GM10266 (cell line): ENCODE data around the gene MAPK4.

Experiments used
- DNase-seq: peaks from one replicate; pipeline ENCODE4 v3.0.0; 2012; ENCODE audit errors: extremely low spot score
- TF ChIP-seq, protein P1 (sequence below): IDR thresholded peaks from 2 replicates; pipeline ENCODE4 v1.5.1; 2012; ENCODE audit warnings: mild to moderate bottlenecking, low read depth; ENCODE audit not compliant: control insufficient read depth, insufficient read depth; ENCODE audit errors: missing control alignments

The MAPK4 gene

GRCh38 chr18:50636366-50637057 lies 76.6 kb downstream of the MAPK4 start:
- TF ChIP-seq, protein P1, sequence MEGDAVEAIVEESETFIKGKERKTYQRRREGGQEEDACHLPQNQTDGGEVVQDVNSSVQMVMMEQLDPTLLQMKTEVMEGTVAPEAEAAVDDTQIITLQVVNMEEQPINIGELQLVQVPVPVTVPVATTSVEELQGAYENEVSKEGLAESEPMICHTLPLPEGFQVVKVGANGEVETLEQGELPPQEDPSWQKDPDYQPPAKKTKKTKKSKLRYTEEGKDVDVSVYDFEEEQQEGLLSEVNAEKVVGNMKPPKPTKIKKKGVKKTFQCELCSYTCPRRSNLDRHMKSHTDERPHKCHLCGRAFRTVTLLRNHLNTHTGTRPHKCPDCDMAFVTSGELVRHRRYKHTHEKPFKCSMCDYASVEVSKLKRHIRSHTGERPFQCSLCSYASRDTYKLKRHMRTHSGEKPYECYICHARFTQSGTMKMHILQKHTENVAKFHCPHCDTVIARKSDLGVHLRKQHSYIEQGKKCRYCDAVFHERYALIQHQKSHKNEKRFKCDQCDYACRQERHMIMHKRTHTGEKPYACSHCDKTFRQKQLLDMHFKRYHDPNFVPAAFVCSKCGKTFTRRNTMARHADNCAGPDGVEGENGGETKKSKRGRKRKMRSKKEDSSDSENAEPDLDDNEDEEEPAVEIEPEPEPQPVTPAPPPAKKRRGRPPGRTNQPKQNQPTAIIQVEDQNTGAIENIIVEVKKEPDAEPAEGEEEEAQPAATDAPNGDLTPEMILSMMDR = no peak
- DNase-seq = no peak

DNA sequence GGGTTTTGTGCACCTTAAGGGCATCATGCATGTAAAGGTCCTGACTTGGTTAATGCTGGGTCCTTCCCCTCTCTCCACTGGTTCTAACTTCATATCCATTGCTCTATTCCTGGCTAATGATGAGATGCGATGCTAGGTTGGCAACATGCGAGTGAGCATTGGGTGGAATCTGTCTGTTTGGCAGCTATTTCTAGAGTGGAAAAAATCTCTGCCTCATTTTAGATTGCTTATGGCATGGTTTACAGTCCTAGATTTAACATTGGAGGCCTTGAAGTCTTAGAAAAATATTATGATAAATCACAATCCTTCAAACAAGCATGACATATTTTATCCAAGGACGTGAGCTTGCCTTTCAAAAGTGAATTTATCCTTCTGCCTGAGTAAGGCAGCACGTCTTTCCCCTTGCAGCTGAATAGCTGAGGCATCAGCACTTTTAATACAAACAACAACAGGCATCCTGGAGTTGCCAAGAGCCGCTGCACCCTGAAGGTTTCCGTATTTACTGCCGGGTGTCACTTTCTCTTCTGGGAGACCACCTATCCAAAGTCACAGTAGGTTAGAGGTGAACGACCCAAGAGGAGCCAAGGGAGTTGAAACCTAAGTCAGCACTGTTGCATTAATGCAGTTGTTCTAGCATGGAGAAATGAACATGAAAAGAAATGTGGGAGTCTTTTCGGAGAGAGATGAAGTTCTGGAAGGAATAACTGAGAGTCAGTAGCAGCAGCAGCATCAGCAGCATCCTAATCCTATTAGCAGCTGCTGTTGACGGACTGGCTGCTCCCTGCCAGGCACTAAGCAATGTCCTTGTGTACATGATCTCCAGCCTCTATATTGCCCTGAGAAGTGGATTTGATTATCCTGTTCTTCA lies 78.4 kb downstream of the MAPK4 start:
- no peak for DNase-seq
- TF ChIP-seq, protein P1 = no peak

DNA sequence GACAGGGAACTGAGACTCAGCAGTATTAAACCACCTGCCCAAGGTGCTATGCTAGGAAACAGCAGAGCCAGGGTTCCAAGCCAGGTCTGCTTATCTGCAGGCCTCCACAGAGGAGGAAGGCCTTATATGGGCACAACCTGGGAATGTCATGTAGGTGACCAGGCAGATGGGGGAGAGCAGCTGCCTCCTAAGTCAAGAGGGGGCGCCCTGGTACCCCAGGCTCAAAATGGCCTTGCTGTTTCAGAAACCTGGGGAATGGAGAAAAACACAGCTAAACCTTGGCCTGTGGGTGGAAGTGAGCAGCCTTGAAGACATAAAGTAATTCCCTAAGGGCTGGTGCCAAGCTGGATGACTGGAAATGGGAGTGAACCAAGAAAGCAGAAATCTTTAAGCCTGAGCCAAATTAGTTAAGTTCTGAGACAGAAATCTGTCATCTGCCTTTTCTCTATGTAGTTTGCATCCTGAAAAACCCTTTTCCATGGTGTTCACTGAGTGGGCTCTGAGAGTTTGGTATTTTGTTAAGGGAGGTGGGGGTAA lies 79.1 kb downstream of the MAPK4 start:
- TF ChIP-seq, protein P1 = no peak
- no peak for DNase-seq

DNA sequence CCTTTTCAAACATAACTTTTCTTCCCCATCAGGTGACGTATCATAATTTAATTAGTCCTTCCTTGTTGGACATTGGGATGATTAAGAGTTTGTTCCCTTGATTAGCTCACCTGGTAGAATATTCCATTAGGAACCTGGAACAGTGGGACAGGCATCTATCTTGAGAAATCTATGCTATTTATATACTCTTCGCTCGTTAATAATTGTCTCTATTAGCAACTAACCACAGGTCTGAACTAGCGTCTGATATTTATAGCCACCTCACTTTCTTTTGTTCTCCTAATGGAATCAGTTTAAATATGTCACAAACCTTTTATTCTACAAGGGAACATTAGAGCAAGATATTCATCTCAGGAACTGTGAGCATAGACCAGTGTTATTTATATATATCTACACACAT lies 79.8 kb downstream of the MAPK4 start:
- no peak for DNase-seq
- TF ChIP-seq, protein P1 = no peak

DNA sequence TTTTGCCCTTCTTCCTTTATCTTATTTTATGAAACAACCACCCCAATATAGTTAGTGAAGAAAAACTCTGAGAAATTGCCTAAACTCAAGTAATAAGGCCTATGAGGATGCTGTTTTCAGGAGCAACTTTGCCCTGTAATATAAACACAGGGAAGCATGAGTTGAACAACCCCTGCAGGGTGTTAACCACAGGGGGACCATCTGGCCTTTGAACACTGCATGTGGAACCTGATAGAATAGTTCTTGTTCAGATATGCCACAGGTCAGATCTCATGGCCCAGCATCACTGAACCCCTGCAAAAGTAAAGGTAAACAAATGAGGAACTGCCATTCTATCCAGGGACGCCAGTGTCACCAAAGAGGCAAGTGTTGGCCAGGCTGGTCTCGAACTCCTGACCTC lies 82.6 kb downstream of the MAPK4 start:
- no peak for DNase-seq
- TF ChIP-seq, protein P1 = no peak

- no peak for DNase-seq
- TF ChIP-seq, protein P1 = no peak
Measured at GRCh38 chr18:50644146-50644545, 84.3 kb downstream of the MAPK4 start.

DNA sequence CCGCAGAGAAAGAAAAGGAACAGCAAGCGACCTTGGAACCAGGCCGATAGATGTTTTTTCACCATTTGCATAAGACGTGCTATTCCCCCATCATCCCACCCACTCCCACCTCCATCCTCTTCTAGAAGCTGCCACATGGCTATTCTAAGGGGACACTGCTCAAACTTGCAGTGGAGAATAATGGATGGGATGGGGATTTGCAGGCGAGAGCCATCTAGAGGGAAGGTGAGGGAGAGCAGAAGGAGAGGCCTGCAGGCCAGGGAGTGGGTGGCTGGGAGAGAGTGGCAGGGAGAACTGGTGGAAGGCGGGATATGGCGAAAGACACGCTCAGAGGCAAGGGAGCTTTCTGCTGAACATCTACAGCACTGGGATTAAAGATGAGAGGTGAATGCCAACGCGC lies 84.9 kb downstream of the MAPK4 start:
- TF ChIP-seq, protein P1 = no peak
- DNase-seq = no peak
